SK-N-SH treated with all-trans-retinoic acid at 6 μM for 48 hours (cell line): ENCODE results near the gene PRKAG2.

ENCODE experiments used
- ATAC-seq: fragments of 200-7000 bp; cut with Tn5 transposase; 3 replicates; pipeline ENCODE4 v1.9.1; 2020; ENCODE audit warnings: mild to moderate bottlenecking, moderate library complexity
- ARNTL ChIP-seq: fragments of 450-650 bp; formaldehyde crosslinking; IDR thresholded peaks from 2 replicates; pipeline ENCODE4 v1.5.0; 2020; ENCODE audit warnings: low read depth, mild to moderate bottlenecking, moderate library complexity, borderline replicate concordance
- BACH2 ChIP-seq: fragments of 250-450 bp; sonication (Bioruptor Pico); IDR thresholded peaks from 2 replicates; pipeline ENCODE4 v1.9.0; 2021; ENCODE audit warnings: mild to moderate bottlenecking, borderline replicate concordance
- ESRRG ChIP-seq: fragments of 250-450 bp; sonication (Bioruptor Pico); IDR thresholded peaks from 2 replicates; pipeline ENCODE4 v1.6.1; 2021; ENCODE audit warnings: mild to moderate bottlenecking
- GLIS3 ChIP-seq: fragments of 250-450 bp; sonication (Bioruptor Pico); IDR thresholded peaks from 2 replicates; pipeline ENCODE4 v1.5.0; 2020; ENCODE audit warnings: mild to moderate bottlenecking, moderate library complexity
- ISL1 ChIP-seq: fragments of 250-450 bp; sonication (Bioruptor Pico); IDR thresholded peaks from 2 replicates; pipeline ENCODE4 v2.1.2; 2022; ENCODE audit warnings: mild to moderate bottlenecking, moderate library complexity
- OSR1 ChIP-seq: fragments of 250-450 bp; sonication (Bioruptor Pico); IDR thresholded peaks from 2 replicates; pipeline ENCODE4 v1.8.0; 2022; ENCODE audit warnings: moderate library complexity, mild to moderate bottlenecking, inconsistent platforms
- PPARA ChIP-seq: fragments of 250-450 bp; sonication (Bioruptor Pico); IDR thresholded peaks from 2 replicates; pipeline ENCODE4 v1.5.0; 2020; ENCODE audit warnings: mild to moderate bottlenecking, borderline replicate concordance
- RARB ChIP-seq: fragments of 250-450 bp; sonication (Bioruptor Pico); IDR thresholded peaks from 2 replicates; pipeline ENCODE4 v1.8.0; 2021; ENCODE audit warnings: mild to moderate bottlenecking, moderate library complexity
- TCF4 ChIP-seq: fragments of 250-450 bp; sonication (Bioruptor Pico); IDR thresholded peaks from 2 replicates; pipeline ENCODE4 v1.8.0; 2021; ENCODE audit warnings: mild to moderate bottlenecking, moderate library complexity, borderline replicate concordance
- TOX ChIP-seq: fragments of 250-450 bp; sonication (Bioruptor Pico); IDR thresholded peaks from 2 replicates; pipeline ENCODE4 v1.8.0; 2021; ENCODE audit warnings: mild to moderate bottlenecking, moderate library complexity, borderline replicate concordance
- ZC3H10 ChIP-seq: fragments of 250-450 bp; sonication (Bioruptor Pico); IDR thresholded peaks from 2 replicates; pipeline ENCODE4 v1.5.1; 2021; ENCODE audit warnings: mild to moderate bottlenecking, moderate library complexity
- ZFP3 ChIP-seq: fragments of 250-450 bp; sonication (Bioruptor Pico); IDR thresholded peaks from 2 replicates; pipeline ENCODE4 v1.5.0; 2020; ENCODE audit warnings: mild to moderate bottlenecking, moderate library complexity
- ZFP30 ChIP-seq: fragments of 450-650 bp; formaldehyde crosslinking; IDR thresholded peaks from 2 replicates; pipeline ENCODE4 v1.5.0; 2022; ENCODE audit warnings: mild to moderate bottlenecking, moderate library complexity
- ZNF565 ChIP-seq: fragments of 450-650 bp; formaldehyde crosslinking; conservative IDR thresholded peaks from 2 replicates; pipeline ENCODE4 v1.5.0; 2020; ENCODE audit warnings: low read depth, mild to moderate bottlenecking, moderate library complexity
- ZNF70 ChIP-seq: fragments of 450-650 bp; formaldehyde crosslinking; IDR thresholded peaks from 2 replicates; pipeline ENCODE4 v1.5.0; 2020; ENCODE audit warnings: mild to moderate bottlenecking, moderate library complexity
- ZNF8 ChIP-seq: fragments of 450-650 bp; formaldehyde crosslinking; IDR thresholded peaks from 2 replicates; pipeline ENCODE4 v1.5.0; 2020; ENCODE audit warnings: mild to moderate bottlenecking, moderate library complexity
- TF ChIP-seq, protein P1 (sequence below): fragments of 250-450 bp; sonication (Bioruptor Pico); IDR thresholded peaks from 2 replicates; pipeline ENCODE4 v1.5.1; 2020; ENCODE audit warnings: low read depth, mild to moderate bottlenecking, moderate library complexity
- TF ChIP-seq, protein P2 (sequence below): fragments of 250-450 bp; sonication (Bioruptor Pico); IDR thresholded peaks from 2 replicates; pipeline ENCODE4 v1.8.0; 2021; ENCODE audit warnings: low read depth, mild to moderate bottlenecking, moderate library complexity, borderline replicate concordance
- TF ChIP-seq, protein P3 (sequence below): fragments of 250-450 bp; sonication (Bioruptor Pico); IDR thresholded peaks from 2 replicates; pipeline ENCODE4 v1.5.1; 2021; ENCODE audit warnings: mild to moderate bottlenecking, moderate library complexity
- TF ChIP-seq, protein P4 (sequence below): fragments of 250-450 bp; sonication (Bioruptor Pico); IDR thresholded peaks from 2 replicates; pipeline ENCODE4 v1.8.0; 2020; ENCODE audit warnings: mild to moderate bottlenecking, moderate library complexity, borderline replicate concordance

The PRKAG2 gene

DNA sequence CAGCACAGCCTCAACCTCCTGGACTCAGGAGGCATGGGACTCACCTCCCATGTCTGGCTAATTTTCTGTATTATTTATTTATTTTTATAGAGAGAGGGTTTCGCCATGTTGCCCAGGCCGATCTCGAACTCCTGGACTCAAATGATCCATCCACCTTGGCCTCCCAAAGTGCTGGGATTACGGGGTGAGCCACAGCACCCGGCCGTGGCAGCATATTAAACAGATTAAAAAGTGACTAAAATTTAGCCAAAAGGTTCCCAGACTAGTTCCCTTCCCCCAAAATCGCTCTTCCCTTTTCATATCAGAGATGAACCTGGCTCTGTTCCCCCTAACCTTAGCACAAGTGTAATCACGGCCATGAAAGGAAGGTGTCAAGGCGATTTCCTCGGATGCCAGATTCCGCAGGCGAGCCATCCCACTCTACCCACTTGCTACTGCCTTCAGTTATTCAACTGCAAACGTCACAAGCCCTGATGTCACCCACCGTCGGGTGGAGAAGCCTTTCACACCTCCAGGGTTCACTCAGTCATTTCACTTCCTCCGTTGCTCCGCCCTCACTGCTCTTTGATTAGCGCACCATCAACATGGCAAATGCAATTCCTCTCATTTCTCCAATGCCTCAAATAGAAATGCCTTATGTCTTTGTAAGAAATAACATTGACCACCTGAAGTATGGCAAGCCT lies 252.5 kb downstream of the PRKAG2 start:
- TF ChIP-seq, protein P1, sequence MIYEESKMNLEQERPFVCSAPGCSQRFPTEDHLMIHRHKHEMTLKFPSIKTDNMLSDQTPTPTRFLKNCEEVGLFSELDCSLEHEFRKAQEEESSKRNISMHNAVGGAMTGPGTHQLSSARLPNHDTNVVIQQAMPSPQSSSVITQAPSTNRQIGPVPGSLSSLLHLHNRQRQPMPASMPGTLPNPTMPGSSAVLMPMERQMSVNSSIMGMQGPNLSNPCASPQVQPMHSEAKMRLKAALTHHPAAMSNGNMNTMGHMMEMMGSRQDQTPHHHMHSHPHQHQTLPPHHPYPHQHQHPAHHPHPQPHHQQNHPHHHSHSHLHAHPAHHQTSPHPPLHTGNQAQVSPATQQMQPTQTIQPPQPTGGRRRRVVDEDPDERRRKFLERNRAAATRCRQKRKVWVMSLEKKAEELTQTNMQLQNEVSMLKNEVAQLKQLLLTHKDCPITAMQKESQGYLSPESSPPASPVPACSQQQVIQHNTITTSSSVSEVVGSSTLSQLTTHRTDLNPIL (CRISPR knock-in tag) = no peak
- TF ChIP-seq, protein P2, sequence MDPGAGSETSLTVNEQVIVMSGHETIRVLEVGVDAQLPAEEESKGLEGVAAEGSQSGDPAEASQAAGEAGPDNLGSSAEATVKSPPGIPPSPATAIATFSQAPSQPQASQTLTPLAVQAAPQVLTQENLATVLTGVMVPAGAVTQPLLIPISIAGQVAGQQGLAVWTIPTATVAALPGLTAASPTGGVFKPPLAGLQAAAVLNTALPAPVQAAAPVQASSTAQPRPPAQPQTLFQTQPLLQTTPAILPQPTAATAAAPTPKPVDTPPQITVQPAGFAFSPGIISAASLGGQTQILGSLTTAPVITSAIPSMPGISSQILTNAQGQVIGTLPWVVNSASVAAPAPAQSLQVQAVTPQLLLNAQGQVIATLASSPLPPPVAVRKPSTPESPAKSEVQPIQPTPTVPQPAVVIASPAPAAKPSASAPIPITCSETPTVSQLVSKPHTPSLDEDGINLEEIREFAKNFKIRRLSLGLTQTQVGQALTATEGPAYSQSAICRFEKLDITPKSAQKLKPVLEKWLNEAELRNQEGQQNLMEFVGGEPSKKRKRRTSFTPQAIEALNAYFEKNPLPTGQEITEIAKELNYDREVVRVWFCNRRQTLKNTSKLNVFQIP = no peak
- ATAC-seq = no peak

DNA sequence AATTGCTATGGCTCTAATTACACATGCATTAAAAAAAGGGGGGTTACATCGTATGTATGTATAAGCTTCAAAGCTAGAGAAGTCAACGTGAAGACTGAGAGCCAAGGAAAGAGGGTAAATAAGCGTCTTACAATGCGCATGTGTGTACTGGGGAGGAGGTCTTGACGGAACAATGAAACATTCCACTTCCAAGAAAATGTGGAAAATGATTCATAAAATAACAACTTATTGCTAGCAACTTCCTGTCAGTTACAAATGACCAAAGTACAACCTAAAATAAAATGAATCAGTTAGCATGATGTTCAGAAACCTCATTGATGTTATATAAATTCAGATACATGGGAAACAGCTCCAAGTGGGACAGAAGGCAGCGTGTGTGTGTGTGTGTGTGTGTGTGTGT lies 253.1 kb downstream of the PRKAG2 start:
- ATAC-seq = peak; percentile 28
- TF ChIP-seq ESRRG (CRISPR knock-in tag) (no peak), ZFP30 (CRISPR knock-in tag) (no peak), ZFP3 (CRISPR knock-in tag) (no peak), ZNF70 (no peak), OSR1 (CRISPR knock-in tag) (no peak), ZNF8 (CRISPR knock-in tag) (no peak), PPARA (CRISPR knock-in tag) (no peak), TCF4 (CRISPR knock-in tag) (no peak), ARNTL (CRISPR knock-in tag) (no peak)
- TF ChIP-seq, protein P2 = no peak
- TF ChIP-seq, protein P3, sequence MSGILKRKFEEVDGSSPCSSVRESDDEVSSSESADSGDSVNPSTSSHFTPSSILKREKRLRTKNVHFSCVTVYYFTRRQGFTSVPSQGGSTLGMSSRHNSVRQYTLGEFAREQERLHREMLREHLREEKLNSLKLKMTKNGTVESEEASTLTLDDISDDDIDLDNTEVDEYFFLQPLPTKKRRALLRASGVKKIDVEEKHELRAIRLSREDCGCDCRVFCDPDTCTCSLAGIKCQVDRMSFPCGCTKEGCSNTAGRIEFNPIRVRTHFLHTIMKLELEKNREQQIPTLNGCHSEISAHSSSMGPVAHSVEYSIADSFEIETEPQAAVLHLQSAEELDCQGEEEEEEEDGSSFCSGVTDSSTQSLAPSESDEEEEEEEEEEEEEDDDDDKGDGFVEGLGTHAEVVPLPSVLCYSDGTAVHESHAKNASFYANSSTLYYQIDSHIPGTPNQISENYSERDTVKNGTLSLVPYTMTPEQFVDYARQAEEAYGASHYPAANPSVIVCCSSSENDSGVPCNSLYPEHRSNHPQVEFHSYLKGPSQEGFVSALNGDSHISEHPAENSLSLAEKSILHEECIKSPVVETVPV (CRISPR knock-in tag) = no peak

DNA sequence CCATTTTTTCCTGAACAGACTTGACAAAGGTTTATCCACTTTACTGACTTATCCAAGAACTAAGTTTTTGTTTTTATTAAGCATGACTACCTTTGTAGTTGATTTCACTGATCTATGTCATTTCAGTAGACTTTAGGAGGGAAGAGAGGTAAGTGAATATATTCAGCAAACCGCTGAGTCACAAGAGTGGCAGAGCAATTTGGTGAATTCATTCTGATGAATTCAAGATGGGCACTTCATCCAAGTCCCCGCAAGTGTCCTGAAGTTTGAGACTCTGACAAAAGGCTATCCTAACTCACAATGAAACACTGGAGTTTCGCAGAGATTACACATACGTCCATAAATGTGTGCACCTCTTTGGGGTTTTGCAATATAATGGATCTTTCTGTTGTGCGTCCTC lies 255.0 kb downstream of the PRKAG2 start:
- TF ChIP-seq ISL1 (CRISPR knock-in tag) (no peak), BACH2 (CRISPR knock-in tag) (no peak), GLIS3 (CRISPR knock-in tag) (no peak), ZNF565 (CRISPR knock-in tag) (no peak), ZFP3 (CRISPR knock-in tag) (no peak), TOX (CRISPR knock-in tag) (no peak), ZNF70 (no peak), PPARA (CRISPR knock-in tag) (no peak), ZC3H10 (no peak), RARB (CRISPR knock-in tag) (no peak), ARNTL (CRISPR knock-in tag) (no peak), TCF4 (CRISPR knock-in tag) (no peak), ZNF8 (CRISPR knock-in tag) (no peak), ESRRG (CRISPR knock-in tag) (no peak), ZFP30 (CRISPR knock-in tag) (no peak)
- TF ChIP-seq, protein P2 = no peak
- TF ChIP-seq, protein P4, sequence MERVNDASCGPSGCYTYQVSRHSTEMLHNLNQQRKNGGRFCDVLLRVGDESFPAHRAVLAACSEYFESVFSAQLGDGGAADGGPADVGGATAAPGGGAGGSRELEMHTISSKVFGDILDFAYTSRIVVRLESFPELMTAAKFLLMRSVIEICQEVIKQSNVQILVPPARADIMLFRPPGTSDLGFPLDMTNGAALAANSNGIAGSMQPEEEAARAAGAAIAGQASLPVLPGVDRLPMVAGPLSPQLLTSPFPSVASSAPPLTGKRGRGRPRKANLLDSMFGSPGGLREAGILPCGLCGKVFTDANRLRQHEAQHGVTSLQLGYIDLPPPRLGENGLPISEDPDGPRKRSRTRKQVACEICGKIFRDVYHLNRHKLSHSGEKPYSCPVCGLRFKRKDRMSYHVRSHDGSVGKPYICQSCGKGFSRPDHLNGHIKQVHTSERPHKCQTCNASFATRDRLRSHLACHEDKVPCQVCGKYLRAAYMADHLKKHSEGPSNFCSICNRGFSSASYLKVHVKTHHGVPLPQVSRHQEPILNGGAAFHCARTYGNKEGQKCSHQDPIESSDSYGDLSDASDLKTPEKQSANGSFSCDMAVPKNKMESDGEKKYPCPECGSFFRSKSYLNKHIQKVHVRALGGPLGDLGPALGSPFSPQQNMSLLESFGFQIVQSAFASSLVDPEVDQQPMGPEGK = no peak
- TF ChIP-seq, protein P3 (CRISPR knock-in tag) = no peak
- ATAC-seq = peak; percentile 64
